GM21367 (cell line): ENCODE data around the gene PCBD2.
"Not testable (repeated sequence)": the region's sequence is repeated elsewhere in the genome, so short reads cannot be mapped to it uniquely, and the experiment has no call there.

ENCODE experiments used
- ATAC-seq: cut with Tn5 transposase; IDR thresholded peaks from one replicate; pipeline ENCODE4 v1.9.1; 2021; ENCODE audit not compliant: unreplicated experiment

Gene PCBD2

DNA sequence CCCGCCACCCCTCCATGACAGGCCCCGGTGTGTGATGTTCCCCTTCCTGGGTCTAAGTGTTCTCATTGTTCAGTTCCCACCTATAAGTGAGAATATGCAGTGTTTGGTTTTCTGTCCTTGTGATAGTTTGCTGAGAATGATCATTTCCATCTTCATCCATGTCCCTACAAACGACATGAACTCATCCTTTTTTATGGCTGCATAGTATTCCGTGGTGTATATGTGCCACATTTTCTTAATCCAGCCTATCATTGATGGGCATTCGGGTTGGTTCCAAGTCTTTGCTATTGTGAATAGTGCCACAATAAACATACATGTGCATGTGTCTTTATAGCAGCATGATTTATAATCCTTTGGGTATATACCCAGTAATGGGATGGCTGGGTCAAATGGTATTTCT is 93.1 kb downstream of the PCBD2 start:
- ATAC-seq: not testable (repeated sequence)

DNA sequence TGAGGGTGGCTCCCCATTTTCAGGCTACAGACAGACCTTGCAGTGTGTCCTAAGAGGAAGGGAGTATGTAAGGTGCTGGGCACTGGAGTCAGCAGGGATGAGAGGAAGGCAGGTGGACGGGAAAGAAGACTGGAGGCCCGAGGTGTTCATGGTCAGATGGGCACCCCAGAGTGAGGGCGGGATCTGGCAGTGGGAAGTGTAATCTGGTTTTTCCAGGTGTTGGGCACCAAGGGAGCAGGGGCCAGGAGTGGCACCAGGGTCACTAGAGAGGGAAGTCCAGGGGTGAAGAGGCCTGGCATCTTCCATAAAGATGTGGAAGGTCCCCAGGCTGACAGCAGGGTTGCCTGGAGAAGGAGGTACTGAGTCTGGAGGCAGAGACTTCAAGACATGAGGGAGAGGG is 99.4 kb downstream of the PCBD2 start:
- no peak for ATAC-seq

DNA sequence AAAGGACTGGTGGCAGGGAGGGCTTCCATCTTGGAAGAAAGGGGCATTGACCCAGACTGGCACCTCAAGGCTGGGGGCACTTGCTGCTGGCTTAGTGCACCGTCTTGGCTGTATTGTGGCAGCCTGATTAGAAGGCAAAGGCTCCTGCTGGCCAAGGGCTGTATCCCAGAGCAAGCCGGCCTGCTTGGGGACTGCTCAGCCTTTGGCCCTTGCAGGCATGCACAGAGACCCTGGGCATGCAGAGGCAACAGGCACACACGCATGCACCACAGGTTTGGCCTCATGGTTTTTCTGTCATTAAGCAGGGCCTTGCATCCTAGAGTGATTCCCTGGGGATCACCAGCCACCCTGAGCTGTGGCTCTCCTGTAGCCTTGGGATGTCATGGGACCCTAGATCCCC is 100.1 kb downstream of the PCBD2 start:
- no peak for ATAC-seq

DNA sequence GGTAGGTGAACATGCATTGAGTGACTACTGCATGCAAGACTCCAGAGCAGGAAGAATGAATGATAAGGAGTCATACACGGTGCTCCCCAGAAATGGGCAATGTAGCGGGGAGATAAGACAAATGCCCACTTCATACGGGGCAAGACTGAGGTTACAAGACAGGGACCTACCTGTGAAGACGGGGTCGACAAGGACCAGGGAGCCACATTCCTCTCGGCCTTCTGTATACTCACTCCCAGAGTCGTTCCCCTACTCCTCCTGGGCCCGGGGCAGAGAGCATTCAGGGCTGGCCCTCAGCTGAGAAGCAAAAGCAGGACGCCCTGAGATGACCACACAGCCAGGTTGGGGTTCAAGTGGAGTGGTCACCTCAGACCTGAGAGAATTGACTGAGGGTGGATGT is 102.4 kb downstream of the PCBD2 start:
- ATAC-seq: no peak

DNA sequence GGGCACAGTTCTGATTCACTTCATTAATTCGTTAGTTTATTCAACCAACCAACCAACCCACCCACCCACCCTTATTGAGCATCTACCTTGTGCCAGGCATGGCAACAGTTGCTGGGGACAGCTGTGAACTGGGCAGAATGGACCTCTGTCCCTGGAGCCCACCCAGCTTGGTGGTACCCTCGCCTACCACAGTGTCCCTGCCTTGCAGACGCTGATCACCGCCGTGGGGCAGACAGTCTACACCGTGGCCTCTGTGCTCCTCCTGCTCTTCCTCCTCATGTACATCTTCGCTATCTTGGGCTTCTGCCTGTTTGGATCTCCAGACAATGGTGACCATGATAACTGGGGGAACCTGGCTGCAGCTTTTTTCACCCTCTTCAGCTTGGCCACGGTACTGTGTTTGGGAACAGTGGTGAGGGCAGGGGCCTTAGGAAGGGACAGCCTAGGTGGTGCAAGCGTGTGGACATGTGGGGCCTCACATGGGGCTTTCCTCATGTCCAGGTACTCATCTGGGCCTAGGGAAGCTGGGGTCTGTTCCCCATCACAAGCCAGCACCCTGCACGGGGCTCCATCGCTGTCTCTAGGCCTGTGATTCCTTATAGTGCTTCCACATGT is 102.9 kb downstream of the PCBD2 start:
- ATAC-seq: no peak

DNA sequence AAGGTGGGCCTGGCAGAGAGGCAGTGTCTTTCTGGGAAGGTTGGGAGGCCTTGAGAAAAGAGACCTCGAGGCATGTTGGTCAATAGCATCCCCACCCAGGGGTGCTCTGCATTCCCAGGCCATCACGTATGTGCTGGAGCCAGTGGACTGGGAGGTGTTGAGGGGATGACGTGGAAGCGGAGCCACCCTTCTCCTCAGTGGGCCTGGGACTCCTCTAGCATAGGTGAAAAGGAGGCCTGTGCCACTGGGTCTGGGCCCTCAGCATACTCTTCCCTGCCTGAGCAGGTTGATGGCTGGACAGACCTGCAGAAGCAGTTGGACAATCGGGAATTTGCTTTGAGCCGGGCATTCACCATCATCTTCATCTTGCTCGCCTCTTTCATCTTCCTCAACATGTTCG is 103.6 kb downstream of the PCBD2 start:
- no peak for ATAC-seq

DNA sequence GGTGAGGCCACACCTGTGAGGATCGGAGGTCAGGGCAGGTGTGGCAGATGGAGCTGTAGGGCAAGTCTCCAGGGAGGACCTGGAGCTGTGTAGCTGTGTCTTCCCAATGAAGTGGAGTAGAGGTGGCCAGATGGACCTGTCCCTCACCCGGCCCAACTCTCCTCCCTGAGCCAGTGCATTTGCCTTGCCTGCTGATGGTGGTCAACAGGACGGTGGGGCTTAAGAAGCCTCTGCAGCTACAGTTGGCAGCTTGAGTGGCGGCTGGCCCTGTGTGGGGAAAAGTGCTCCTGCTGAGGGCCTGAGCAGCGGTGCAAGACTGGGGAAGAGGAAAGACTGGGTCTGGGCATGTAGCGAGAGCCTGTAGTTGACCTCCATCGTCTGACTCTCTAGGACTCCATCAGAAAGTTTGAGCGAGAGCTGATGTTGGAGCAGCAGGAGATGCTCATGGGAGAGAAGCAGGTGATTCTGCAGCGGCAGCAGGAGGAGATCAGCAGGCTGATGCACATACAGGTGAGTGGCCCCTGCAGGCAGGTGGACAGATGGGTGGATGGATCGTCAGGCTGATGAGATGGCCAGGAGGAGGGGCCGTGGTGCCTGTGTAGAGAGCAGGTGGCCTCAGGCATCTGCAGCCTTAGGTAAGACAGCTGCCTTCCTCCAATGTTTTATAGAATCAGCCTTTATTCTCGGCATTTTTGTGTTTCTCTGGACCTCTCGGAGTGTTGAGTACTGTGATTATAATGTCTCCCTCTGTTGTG is 104.2 kb downstream of the PCBD2 start:
- no peak for ATAC-seq

DNA sequence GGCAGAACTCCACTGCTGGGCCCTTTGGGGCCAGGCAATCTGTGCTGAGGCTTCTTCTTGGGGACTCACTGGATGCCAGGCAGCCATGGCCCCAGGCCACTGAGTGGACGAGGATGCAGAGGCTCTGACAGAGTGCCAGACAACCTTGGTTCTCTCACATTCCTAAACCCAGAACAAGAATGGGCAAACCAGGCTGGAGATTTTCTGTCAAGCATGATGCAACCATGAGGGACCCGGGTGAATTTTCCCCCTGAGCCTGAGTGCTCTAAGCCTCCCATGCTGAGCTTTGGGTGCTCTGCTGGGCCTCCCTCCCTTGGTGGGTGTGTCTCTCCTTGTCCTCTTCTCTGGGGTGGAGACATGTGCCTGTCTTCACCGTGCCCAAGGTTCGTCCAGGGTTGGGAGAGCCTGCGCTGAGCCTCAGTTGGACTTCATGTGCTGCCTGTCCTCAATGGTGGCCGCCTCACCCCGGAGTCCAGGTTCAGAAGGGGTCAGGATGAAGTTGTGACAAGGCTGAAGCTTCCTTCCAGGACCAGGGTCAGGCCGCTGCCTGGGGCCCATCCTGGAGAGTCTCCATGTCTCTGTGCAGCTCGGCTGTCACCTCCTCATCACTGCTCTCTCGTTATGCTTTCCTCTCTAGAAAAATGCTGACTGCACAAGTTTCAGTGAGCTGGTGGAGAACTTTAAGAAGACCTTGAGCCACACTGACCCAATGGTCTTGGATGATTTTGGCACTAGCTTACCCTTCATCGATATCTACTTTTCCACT is 105.0 kb downstream of the PCBD2 start:
- ATAC-seq: no peak

DNA sequence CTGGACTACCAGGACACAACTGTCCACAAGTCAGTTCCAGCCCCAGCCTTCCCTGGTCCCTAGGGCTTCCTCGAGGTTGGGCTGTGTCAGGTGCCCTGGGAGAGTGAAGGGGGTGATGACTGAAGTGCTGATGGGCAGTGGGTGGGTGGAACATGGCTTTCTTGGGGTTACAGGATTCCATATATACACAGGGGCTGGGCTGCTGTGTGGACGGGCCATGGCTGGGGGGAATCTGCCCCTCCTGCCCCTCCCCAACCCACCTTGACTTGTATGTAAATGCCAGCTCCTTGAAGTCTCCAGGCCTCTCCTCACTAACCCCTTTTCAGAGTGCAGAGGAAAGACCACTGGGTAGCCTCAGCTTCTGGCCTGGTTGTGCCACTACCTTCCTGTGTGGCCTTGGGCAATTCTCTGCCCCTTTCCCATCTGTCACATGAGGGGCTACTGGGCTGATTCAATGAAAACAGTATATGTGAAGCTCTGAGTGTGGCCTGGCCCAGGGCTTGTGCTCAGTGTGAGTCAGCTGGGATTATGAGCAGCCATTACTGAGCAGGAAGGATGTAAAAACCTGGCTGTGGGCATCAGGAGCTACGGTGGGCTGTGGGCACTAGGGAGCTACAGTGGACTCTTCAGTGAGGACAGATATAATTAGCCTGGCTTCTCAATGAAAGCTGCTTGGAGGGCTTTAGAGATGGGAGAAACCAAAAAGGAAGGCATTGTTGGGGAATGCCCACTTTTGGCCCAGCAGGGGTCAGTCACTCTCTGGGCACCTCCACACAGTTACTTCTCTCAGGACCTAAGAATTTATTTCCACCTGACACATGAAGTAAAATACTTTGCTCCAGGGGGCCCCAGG is 105.8 kb downstream of the PCBD2 start:
- ATAC-seq: no peak

DNA sequence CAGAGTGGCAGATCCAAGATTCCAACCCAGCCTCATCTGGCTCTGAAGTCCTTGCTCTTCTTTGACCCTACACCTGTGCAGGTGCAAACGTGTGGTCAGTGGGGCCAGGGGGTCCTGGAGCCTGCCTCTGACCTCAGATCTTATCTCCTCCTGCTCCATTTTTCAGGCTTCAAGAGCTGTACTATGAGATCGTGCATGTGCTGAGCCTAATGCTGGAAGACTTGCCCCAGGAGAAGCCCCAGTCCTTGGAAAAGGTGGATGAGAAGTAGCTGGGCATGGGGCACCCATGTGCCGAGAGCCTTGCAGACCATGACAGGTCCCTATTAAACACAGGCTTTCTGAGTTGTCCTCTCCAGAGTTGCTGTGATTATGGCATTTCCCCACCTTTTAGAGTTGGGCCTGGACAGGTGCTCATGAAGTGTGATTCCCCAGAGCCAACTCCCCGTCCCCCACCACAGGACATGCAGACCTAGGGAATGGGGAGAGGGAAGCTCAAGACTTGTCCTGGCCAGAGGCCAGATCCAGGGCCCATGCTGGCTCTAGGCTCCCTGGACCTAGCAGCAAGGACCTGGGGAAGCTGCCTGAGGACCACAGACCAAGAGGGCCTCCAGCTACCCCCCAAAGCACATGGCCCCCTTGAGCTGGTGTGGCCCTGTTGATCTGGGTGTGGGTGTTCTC is 106.6 kb downstream of the PCBD2 start:
- ATAC-seq: no peak

DNA sequence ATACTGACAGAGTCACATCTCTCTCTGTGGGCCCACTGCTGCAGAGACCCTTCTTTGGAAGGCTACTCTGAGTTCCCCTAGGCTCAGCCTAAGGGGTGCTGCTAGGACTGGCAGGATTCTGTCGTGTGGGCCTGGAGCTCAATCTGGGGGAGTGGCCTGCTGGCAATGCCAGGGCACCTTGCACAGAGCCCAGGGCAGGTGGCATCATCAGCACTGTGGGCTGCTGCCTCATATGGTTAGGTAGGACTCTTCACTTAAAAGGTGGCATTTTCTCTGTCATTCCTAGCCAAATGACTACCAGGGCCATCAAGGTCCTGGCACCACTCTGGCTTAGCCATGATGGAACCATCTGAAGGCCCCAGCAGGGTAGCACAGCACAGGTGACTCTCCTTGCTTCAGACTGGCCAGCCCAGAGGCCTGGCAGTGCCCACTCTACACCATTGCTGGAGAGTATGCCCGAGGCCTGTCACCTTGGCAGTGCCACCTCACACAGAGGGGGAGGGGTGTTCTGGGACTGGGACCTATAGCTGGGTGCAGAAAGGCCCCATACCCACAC is 107.2 kb downstream of the PCBD2 start:
- no peak for ATAC-seq
